SU-DHL-6 (cell line): Measurements from ENCODE around the gene GABBR2.
"Not testable (repeated sequence)": the region's sequence is repeated elsewhere in the genome, so short reads cannot be mapped to it uniquely, and the experiment has no call there.

Experiments used
- H2AFZ ChIP-seq: fragments of 200-600 bp; sonication (generic); 2 replicates; pipeline ENCODE4 v1.6.1; 2014; ENCODE audit warnings: low read depth, mild to moderate bottlenecking, moderate library complexity, mixed read lengths, antibody characterized with exemption, low read length; ENCODE audit not compliant: severe bottlenecking
- H3F3A ChIP-seq: fragments of 200-600 bp; shearing (Covaris generic); 2 replicates; pipeline ENCODE4 v1.6.0; 2016; ENCODE audit warnings: antibody characterized with exemption, mild to moderate bottlenecking; ENCODE audit not compliant: insufficient read depth
- H3K27ac ChIP-seq: fragments of 200-600 bp; sonication (generic); 2 replicates; pipeline ENCODE4 v1.5.1; 2016; ENCODE audit warnings: low read depth, mild to moderate bottlenecking, low read length, moderate library complexity, mixed read lengths
- H3K27me3 ChIP-seq: fragments of 200-600 bp; sonication (generic), shearing (Covaris generic); 2 replicates; pipeline ENCODE4 v1.6.0; 2014; ENCODE audit warnings: mild to moderate bottlenecking, low read length
- H3K36me3 ChIP-seq: fragments of 200-600 bp; sonication (generic); 2 replicates; pipeline ENCODE4 v1.6.1; 2014; ENCODE audit warnings: mild to moderate bottlenecking, low read length, mixed read lengths
- H3K4me2 ChIP-seq: fragments of 300-600, 200-600 bp; shearing (Covaris generic), sonication (generic); 2 replicates; pipeline ENCODE4 v1.6.0; 2014; ENCODE audit warnings: low read length, low read depth, mild to moderate bottlenecking; ENCODE audit not compliant: poor library complexity, severe bottlenecking
- H3K4me3 ChIP-seq: fragments of 200-600 bp; sonication (generic); 2 replicates; pipeline ENCODE4 v1.5.1; 2014; ENCODE audit warnings: antibody characterized with exemption, low read length, mild to moderate bottlenecking, mixed read lengths; ENCODE audit not compliant: insufficient read depth, poor library complexity, severe bottlenecking
- H3K79me2 ChIP-seq: fragments of 200-600 bp; sonication (generic); 2 replicates; pipeline ENCODE4 v1.6.1; 2014; ENCODE audit warnings: mild to moderate bottlenecking, low read length, moderate library complexity; ENCODE audit not compliant: insufficient read depth
- H3K9ac ChIP-seq: fragments of 200-600 bp; sonication (generic); 2 replicates; pipeline ENCODE4 v1.7.0; 2014; ENCODE audit warnings: mild to moderate bottlenecking, low read length
- H3K9me2 ChIP-seq: fragments of 200-600 bp; sonication (generic); replicated peaks from 2 replicates; pipeline ENCODE4 v1.6.1; 2014; ENCODE audit warnings: low read length; ENCODE audit not compliant: insufficient read depth
- H3K9me3 ChIP-seq: fragments of 200-600 bp; sonication (generic); 2 replicates; pipeline ENCODE4 v1.6.1; 2014; ENCODE audit warnings: low read length, mixed read lengths; ENCODE audit not compliant: insufficient read depth
- H4K20me1 ChIP-seq: fragments of 200-600 bp; sonication (generic); 2 replicates; pipeline ENCODE4 v1.6.1; 2014; ENCODE audit warnings: low read depth, mild to moderate bottlenecking, antibody characterized with exemption, low read length, moderate library complexity, mixed read lengths
- EZH2phosphoT487 ChIP-seq: fragments of 200-600 bp; sonication (generic), shearing (Covaris generic); conservative IDR thresholded peaks from 2 replicates; pipeline ENCODE4 v1.6.1; 2018; ENCODE audit warnings: mild to moderate bottlenecking, antibody characterized with exemption, low read length, moderate library complexity, mixed read lengths
- TF ChIP-seq, protein P1 (sequence below): fragments of 200-600 bp; sonication (generic); IDR thresholded peaks from one replicate; pipeline ENCODE4 v1.5.1; 2017; ENCODE audit warnings: antibody characterized with exemption, mild to moderate bottlenecking, low read length, moderate library complexity; ENCODE audit not compliant: insufficient read depth, poor library complexity, severe bottlenecking

The GABBR2 gene

DNA sequence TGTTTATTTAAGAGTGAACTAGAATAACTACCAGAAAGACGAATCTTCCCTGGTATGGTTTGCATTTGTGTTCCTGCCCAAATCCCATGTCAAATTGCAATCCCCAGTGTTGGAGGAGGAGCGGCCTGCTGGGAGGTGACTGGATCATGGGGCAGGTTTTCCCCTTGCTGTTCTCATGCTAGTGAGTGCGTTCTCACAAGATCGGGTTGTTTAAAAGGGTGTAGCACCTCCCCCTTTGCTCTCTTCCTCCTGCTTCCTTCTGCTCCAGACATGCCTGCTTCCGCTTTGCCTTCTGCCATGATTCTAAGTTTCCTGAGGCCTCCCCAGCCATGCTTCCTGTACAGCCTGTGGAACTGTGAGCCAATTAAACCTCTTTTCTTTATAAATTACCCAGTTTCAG, 242.9 kb downstream of the GABBR2 start:
- H2AFZ ChIP-seq, result no peak overlapping the region
- H4K20me1 ChIP-seq, result no peaks in the 10 kb centered on the region
- no peak overlapping the region for H3K27ac ChIP-seq
- no peaks in the 10 kb centered on the region for H3K79me2 ChIP-seq
- no peak overlapping the region for H3K4me3 ChIP-seq
- H3K27me3 ChIP-seq, result no peaks in the 10 kb centered on the region
- H3K36me3 ChIP-seq, result no peaks in the 10 kb centered on the region
- H3K9me2 ChIP-seq, result no peaks in the 10 kb centered on the region
- H3K4me2 ChIP-seq, result no peak overlapping the region
- peaks cover 3% of the 10 kb centered on the region; the same call in 1 of the 2 replicates for H3K9me3 ChIP-seq
- H3K9ac ChIP-seq, result no peak overlapping the region
- no peaks in the 10 kb centered on the region for H3F3A ChIP-seq
- TF ChIP-seq EZH2phosphoT487, result no peak
- TF ChIP-seq, protein P1, sequence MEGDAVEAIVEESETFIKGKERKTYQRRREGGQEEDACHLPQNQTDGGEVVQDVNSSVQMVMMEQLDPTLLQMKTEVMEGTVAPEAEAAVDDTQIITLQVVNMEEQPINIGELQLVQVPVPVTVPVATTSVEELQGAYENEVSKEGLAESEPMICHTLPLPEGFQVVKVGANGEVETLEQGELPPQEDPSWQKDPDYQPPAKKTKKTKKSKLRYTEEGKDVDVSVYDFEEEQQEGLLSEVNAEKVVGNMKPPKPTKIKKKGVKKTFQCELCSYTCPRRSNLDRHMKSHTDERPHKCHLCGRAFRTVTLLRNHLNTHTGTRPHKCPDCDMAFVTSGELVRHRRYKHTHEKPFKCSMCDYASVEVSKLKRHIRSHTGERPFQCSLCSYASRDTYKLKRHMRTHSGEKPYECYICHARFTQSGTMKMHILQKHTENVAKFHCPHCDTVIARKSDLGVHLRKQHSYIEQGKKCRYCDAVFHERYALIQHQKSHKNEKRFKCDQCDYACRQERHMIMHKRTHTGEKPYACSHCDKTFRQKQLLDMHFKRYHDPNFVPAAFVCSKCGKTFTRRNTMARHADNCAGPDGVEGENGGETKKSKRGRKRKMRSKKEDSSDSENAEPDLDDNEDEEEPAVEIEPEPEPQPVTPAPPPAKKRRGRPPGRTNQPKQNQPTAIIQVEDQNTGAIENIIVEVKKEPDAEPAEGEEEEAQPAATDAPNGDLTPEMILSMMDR, result no peak

DNA sequence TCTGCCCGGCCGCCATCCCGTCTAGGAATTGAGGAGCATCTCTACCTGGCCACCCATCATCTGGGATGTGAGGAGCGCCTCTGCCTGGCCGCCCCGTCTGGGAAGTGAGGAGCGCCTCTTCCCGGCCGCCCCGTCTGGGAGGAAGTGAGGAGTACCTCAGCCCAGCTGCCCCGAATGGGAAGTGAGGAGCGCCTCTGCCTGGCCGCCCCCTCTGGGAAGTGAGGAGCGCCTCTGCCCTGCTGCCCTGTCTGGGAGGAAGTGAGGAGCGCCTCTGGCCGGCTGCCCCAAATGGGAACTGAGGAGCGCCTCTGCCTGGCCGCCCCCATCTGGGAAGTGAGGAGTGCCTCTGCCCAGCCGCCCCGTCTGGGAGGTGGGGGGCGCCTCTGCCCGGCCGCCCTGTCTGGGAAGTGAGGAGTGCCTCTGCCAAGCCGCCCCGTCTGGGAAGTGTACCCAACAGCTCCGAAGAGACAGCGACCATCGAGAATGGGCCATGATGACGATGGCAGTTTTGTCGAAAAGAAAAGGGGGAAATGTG, 244.5 kb downstream of the GABBR2 start:
- not testable (repeated sequence) for H3K9me3 ChIP-seq, H3K36me3 ChIP-seq, H3F3A ChIP-seq, H4K20me1 ChIP-seq, H3K9ac ChIP-seq, H3K9me2 ChIP-seq, H3K4me2 ChIP-seq, H2AFZ ChIP-seq, H3K27me3 ChIP-seq, H3K27ac ChIP-seq, H3K4me3 ChIP-seq, H3K79me2 ChIP-seq

DNA sequence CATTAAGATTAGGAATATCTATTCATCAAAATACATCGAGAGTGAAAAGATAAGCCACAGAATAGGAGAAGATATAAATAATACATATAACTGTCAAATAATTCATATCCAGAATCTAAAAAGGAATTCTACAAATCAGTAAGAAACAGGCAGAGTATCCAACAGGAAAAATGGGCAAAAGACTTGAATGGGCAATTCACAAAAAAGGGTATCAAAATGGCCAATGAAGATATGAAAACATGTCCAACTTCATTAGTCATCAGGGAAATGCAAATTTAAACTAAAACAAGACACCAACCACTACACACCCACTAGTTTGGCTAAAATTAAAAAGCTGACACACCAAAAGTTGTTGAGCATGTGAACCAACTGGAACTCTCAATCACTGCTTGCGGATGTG, 246.4 kb downstream of the GABBR2 start:
- peaks cover 11% of the 10 kb centered on the region; the same call in 1 of the 2 replicates for H3K9me3 ChIP-seq
- no peak overlapping the region for H2AFZ ChIP-seq
- H4K20me1 ChIP-seq, result no peaks in the 10 kb centered on the region
- H3K79me2 ChIP-seq, result no peaks in the 10 kb centered on the region
- no peaks in the 10 kb centered on the region for H3K36me3 ChIP-seq
- H3K4me2 ChIP-seq, result no peak overlapping the region
- no peak for TF ChIP-seq EZH2phosphoT487
- TF ChIP-seq, protein P1, result no peak
- H3K4me3 ChIP-seq, result no peak overlapping the region
- no peak overlapping the region for H3K27ac ChIP-seq
- no peak overlapping the region for H3K9ac ChIP-seq
- H3K9me2 ChIP-seq, result no peaks in the 10 kb centered on the region
- no peaks in the 10 kb centered on the region for H3F3A ChIP-seq
- H3K27me3 ChIP-seq, result no peaks in the 10 kb centered on the region

DNA sequence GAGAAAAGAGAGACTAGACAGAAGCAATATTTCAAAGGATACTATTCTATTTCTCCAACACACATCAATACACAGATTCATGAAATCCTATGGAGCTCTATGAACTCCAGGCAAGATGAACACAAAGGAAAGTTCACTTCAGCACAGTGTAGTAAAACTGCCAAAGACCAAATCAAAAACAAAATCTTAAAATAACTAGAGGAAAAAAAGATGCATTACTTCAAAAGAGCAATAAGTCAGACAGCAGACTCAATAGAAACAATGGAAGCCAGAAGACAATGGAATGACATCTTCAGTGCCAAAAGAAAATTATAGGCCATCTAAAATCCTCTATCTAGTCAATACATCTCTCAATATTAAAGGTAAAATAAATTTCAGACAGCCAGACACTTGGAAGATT, 248.0 kb downstream of the GABBR2 start:
- Histone ChIP-seq H4K20me1 (no peaks in the 10 kb centered on the region), H3K36me3 (no peaks in the 10 kb centered on the region), H3F3A (no peaks in the 10 kb centered on the region), H3K9me3 (peaks cover 11% of the 10 kb centered on the region; the same call in 1 of the 2 replicates), H3K27ac (no peak overlapping the region), H2AFZ (no peak overlapping the region), H3K9me2 (no peaks in the 10 kb centered on the region), H3K4me3 (no peak overlapping the region), H3K79me2 (no peaks in the 10 kb centered on the region), H3K4me2 (no peak overlapping the region), H3K9ac (no peak overlapping the region), H3K27me3 (no peaks in the 10 kb centered on the region)
- TF ChIP-seq, protein P1, result no peak
- no peak for TF ChIP-seq EZH2phosphoT487
